GM12878 (cell line): Measurements from ENCODE around the gene ANTKMT. TPM values are rescaled to one million over a fixed set of nuclear protein-coding genes. Genes with fewer than 3 reads are reported as not detected.

Experiments
- ATAC-seq: fragments of 200-7000 bp; cut with Tn5 transposase; 3 replicates; pipeline ENCODE4 v1.9.1; 2020; ENCODE audit warnings: mild to moderate bottlenecking, moderate library complexity
- BruUV-seq: library from RNA; stranded (reverse); fragments of 400-500 nt; replicated peaks from 2 replicates; lab custom pipeline; 2021; lab: Mats Ljungman, UMichigan
- CTCF ChIA-PET: fragments of 300-600 bp; sonication (Branson Sonifier 250); formaldehyde crosslinking; extraction: SDS; loops from one replicate; lab custom pipeline; 2021; ENCODE audit warnings: inconsistent platforms; lab: Yijun Ruan, JAX
- POLR2A ChIA-PET: fragments of 350-600 bp; formaldehyde crosslinking; extraction: SDS; loops from one replicate; lab custom pipeline; 2021; ENCODE audit warnings: inconsistent platforms; lab: Charles Lee
- RAD21 ChIA-PET: fragments of 300-600 bp; sonication (Branson Sonifier 250); formaldehyde crosslinking; loops from one replicate; lab custom pipeline; 2023; ENCODE audit warnings: antibody characterized with exemption; ENCODE audit not compliant: unreplicated experiment; lab: Charles Lee
- SMC1A ChIA-PET: fragments of 300-600 bp; sonication (Branson Sonifier 250); formaldehyde crosslinking; loops from one replicate; lab custom pipeline; 2023; ENCODE audit not compliant: unreplicated experiment, uncharacterized antibody; lab: Charles Lee
- DNase-seq: peaks from one replicate; pipeline ENCODE4 v3.0.0-alpha.2; 2011; ENCODE audit warnings: low read depth, low spot score
- FAIRE-seq: peaks from 3 replicates; lab custom pipeline; 2011; peaks lifted over from hg19 to GRCh38; lab: Jason Lieb, UNC
- H2AFZ ChIP-seq: 2 replicates; pipeline ENCODE4 v1.6.0; 2011; ENCODE audit warnings: low read depth, low read length, control low read depth; ENCODE audit not compliant: control insufficient read depth
- H3K27ac ChIP-seq: 2 replicates; pipeline ENCODE4 v1.5.1; 2011; ENCODE audit warnings: control low read depth; ENCODE audit not compliant: control insufficient read depth, insufficient read depth
- H3K27me3 ChIP-seq, 2 experiments: replicated peaks in 1 of 2; 2 replicates each; pipeline versions ENCODE4 v1.6.0 to v1.6.1; 2011; ENCODE audit warnings: low read length in 1 of 2; ENCODE audit not compliant: control insufficient read depth in 2 of 2, insufficient read depth in 2 of 2
- H3K36me3 ChIP-seq, 2 experiments: 2 replicates each; pipeline ENCODE4 v1.5.1; 2011; ENCODE audit warnings: low read length in 1 of 2; ENCODE audit not compliant: control insufficient read depth in 2 of 2, insufficient read depth in 2 of 2
- H3K4me1 ChIP-seq: 2 replicates; pipeline ENCODE4 v1.6.1; 2011; ENCODE audit warnings: mild to moderate bottlenecking, low read length, moderate library complexity, mixed read lengths; ENCODE audit not compliant: control insufficient read depth, insufficient read depth
- H3K4me2 ChIP-seq: 2 replicates; pipeline ENCODE4 v1.6.0; 2011; ENCODE audit warnings: control low read depth; ENCODE audit not compliant: control insufficient read depth, insufficient read depth
- H3K4me3 ChIP-seq: fragments of 200-600 bp; sonication (generic); 2 replicates; pipeline ENCODE4 v1.5.1; 2016
- H3K79me2 ChIP-seq: 2 replicates; pipeline ENCODE4 v1.6.0; 2011; ENCODE audit warnings: low read length; ENCODE audit not compliant: control insufficient read depth, insufficient read depth
- H3K9ac ChIP-seq: 2 replicates; pipeline ENCODE4 v1.8.0; 2011; ENCODE audit warnings: low read length, control low read depth, mixed read lengths; ENCODE audit not compliant: control insufficient read depth, insufficient read depth
- H3K9me3 ChIP-seq: replicated peaks from 3 replicates; pipeline ENCODE4 v1.5.1; 2011; ENCODE audit warnings: mild to moderate bottlenecking, low read length; ENCODE audit not compliant: control insufficient read depth, insufficient read depth
- H4K20me1 ChIP-seq: 2 replicates; pipeline ENCODE4 v1.6.0; 2011; ENCODE audit not compliant: control insufficient read depth, insufficient read depth
- POLR2AphosphoS2 ChIP-seq: IDR thresholded peaks from 2 replicates; pipeline ENCODE4 v1.6.1; 2011; ENCODE audit warnings: low read depth, mild to moderate bottlenecking, low read length, improper control_type of control experiment, moderate library complexity
- RBBP5 ChIP-seq: fragments of 200-600 bp; sonication (generic); conservative IDR thresholded peaks from 2 replicates; pipeline ENCODE4 v1.6.1; 2016
- SMAD5 ChIP-seq: IDR thresholded peaks from 2 replicates; pipeline ENCODE4 v1.6.1; 2016; ENCODE audit warnings: antibody characterized with exemption, low read depth
- ZNF217 ChIP-seq: fragments of 450-650 bp; IDR thresholded peaks from 2 replicates; pipeline ENCODE4 v1.6.1; 2017; ENCODE audit warnings: antibody characterized with exemption, mild to moderate bottlenecking
- WGBS: methylation state at CpG from one replicate; pipeline ENCODE4 v1.1.6; 2016; ENCODE audit warnings: low lambda C conversion rate; ENCODE audit not compliant: insufficient replicate concordance, insufficient coverage; ENCODE audit errors: missing lambda C conversion rate; 5-methylcytosine and 5-hydroxymethylcytosine counted together
- in situ Hi-C: fragments of 300-500 bp; cut with MboI; formaldehyde crosslinking; loops from 9 replicates; pipeline ENCODE4 v1.14.3; 2018; ENCODE audit warnings: mixed read lengths
- intact Hi-C: fragments of 100-400 bp; cut with micrococcal nuclease; formaldehyde crosslinking; loops from one replicate; pipeline ENCODE4 v1.14.2; 2022; ENCODE audit not compliant: unreplicated experiment
- polyA plus RNA-seq, 11 experiments: library from polyadenylated mRNA; depleted of rRNA in 4 of 11; unstranded in 6 of 11; stranded (reverse) in 5 of 11; fragments of >200 nt; fragmentation: Nextera tagmentation in 4 of 11; fragmentation: Illumina TruSeq in 1 of 11; extraction: Ambion mirVana in 4 of 11; extraction: Trizol in 1 of 11; gene quantifications; 1 replicate in 1 of 11; 2 replicates in 10 of 11; pipeline versions ENCODE4 v1.2.1 to v1.2.3, GENCODE V29; 2011 to 2016; ENCODE audit warnings: inconsistent platforms in 2 of 11, missing spikeins in 2 of 11, low read depth in 1 of 11
- total RNA-seq, 4 experiments: library from RNA; depleted of rRNA in 3 of 4; stranded (reverse); fragments of >200 nt in 3 of 4; fragmentation: Illumina TruSeq in 1 of 4; extraction: Trizol in 1 of 4; gene quantifications; 2 replicates each; pipeline versions ENCODE4 v1.2.1 to v1.2.3, GENCODE V29; 2013 to 2021
- TF ChIP-seq, protein P1 (sequence below): fragments of 450-650 bp; formaldehyde crosslinking; IDR thresholded peaks from 2 replicates; pipeline ENCODE4 v1.4.0; 2022; ENCODE audit warnings: mild to moderate bottlenecking, moderate library complexity
- TF ChIP-seq, protein P2 (sequence below): IDR thresholded peaks from 2 replicates; pipeline ENCODE4 v1.6.1; 2012; ENCODE audit warnings: low read length, inconsistent platforms

ANTKMT gene
- total and polyA plus RNA-seq, 10 of the 15 experiments (the other 5 are each of a cell fraction or from before 2014, with no cell fraction given): 0.58 to 60.5 (median 25.8) TPM

DNA sequence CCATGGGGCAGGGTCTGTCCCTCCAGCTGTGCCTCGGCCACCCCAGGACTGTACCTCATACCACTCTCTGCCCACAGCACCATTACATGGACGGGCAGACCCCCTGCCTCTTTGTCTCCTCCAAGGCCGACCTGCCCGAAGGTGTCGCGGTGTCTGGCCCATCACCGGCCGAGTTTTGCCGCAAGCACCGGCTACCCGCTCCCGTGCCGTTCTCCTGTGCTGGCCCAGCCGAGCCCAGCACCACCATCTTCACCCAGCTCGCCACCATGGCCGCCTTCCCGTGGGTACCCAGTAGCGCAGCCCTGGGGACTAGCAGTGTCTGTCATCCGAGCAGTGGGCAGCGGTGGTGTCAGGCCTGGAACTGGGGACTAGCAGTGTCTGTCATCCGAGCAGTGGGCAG lies 48.1 kb upstream of the ANTKMT start:
- H3K4me3 ChIP-seq: no peak overlapping the region
- ChIA-PET RAD21 (no interaction called here), CTCF (no interaction called here), POLR2A (interaction anchor here (0.5 kb wide), 1 partner anchor 378 kb away, joined by 3 read pairs; no protein-coding TSS in a partner anchor), SMC1A (no interaction called here)
- TF ChIP-seq ZNF217: no peak
- TF ChIP-seq, protein P1, sequence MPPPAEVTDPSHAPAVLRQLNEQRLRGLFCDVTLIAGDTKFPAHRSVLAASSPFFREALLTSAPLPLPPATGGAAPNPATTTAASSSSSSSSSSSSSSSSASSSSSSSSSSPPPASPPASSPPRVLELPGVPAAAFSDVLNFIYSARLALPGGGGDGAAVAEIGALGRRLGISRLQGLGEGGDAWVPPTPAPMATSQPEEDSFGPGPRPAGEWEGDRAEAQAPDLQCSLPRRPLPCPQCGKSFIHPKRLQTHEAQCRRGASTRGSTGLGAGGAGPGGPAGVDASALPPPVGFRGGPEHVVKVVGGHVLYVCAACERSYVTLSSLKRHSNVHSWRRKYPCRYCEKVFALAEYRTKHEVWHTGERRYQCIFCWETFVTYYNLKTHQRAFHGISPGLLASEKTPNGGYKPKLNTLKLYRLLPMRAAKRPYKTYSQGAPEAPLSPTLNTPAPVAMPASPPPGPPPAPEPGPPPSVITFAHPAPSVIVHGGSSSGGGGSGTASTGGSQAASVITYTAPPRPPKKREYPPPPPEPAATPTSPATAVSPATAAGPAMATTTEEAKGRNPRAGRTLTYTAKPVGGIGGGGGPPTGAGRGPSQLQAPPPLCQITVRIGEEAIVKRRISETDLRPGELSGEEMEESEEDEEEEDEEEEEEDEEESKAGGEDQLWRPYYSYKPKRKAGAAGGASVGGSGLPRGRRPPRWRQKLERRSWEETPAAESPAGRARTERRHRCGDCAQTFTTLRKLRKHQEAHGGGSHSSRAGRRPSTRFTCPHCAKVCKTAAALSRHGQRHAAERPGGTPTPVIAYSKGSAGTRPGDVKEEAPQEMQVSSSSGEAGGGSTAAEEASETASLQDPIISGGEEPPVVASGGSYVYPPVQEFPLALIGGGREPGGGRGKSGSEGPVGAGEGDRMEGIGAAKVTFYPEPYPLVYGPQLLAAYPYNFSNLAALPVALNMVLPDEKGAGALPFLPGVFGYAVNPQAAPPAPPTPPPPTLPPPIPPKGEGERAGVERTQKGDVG: no peak
- no peak for TF ChIP-seq POLR2AphosphoS2
- no peak for TF ChIP-seq RBBP5
- TF ChIP-seq, protein P2, sequence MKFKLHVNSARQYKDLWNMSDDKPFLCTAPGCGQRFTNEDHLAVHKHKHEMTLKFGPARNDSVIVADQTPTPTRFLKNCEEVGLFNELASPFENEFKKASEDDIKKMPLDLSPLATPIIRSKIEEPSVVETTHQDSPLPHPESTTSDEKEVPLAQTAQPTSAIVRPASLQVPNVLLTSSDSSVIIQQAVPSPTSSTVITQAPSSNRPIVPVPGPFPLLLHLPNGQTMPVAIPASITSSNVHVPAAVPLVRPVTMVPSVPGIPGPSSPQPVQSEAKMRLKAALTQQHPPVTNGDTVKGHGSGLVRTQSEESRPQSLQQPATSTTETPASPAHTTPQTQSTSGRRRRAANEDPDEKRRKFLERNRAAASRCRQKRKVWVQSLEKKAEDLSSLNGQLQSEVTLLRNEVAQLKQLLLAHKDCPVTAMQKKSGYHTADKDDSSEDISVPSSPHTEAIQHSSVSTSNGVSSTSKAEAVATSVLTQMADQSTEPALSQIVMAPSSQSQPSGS: no peak
- TF ChIP-seq SMAD5: no peak
- no peak overlapping the region for H2AFZ ChIP-seq
- in situ Hi-C loops (no loop called here), intact Hi-C loops (no loop called here)
- H4K20me1 ChIP-seq: no peaks in the 10 kb centered on the region; the same call in 1 of the 2 replicates
- no peaks in the 10 kb centered on the region for H3K9me3 ChIP-seq
- H3K4me1 ChIP-seq: no peaks in the 10 kb centered on the region
- no peak overlapping the region for H3K27ac ChIP-seq
- no peak for ATAC-seq
- peaks cover 16% of the 10 kb centered on the region for H3K79me2 ChIP-seq
- H3K36me3 ChIP-seq: peaks cover 0 to 18% of the 10 kb centered on the region in 2 experiments; a peak in 3 of 4 replicates
- no peak overlapping the region for H3K4me2 ChIP-seq
- 97% methylated on average over 21 of the region's 21 CpGs for WGBS
- no peaks in the 10 kb centered on the region for H3K27me3 ChIP-seq
- DNase-seq: no peak
- H3K9ac ChIP-seq: no peak overlapping the region
- FAIRE-seq: no peak
- no TSS peak for BruUV-seq
